H9 (cell line): ENCODE data around the gene CHDH. TPM values are rescaled to one million over a fixed set of nuclear protein-coding genes. Genes with fewer than 3 reads are reported as not detected.

Experiments
- DNase-seq: peaks from one replicate; pipeline ENCODE4 v3.0.0-alpha.2; 2017
- H2AFZ ChIP-seq: one replicate; pipeline ENCODE4 v1.6.1; 2013; ENCODE audit warnings: mild to moderate bottlenecking, low read length, control low read depth, moderate library complexity
- H2AK5ac ChIP-seq: 2 replicates; pipeline ENCODE4 v1.6.1; 2013; ENCODE audit warnings: low read length, control low read depth, mixed read lengths; ENCODE audit not compliant: insufficient read length
- H2BK120ac ChIP-seq: one replicate; pipeline ENCODE4 v1.6.1; 2013; ENCODE audit warnings: low read depth, mild to moderate bottlenecking, low read length, control low read depth, inconsistent platforms; ENCODE audit not compliant: poor library complexity, severe bottlenecking
- H2BK12ac ChIP-seq: 2 replicates; pipeline ENCODE4 v1.6.1; 2013; ENCODE audit warnings: low read length, control low read depth, mixed read lengths, low read depth; ENCODE audit not compliant: insufficient read length
- H2BK15ac ChIP-seq: 2 replicates; pipeline ENCODE4 v1.6.1; 2013; ENCODE audit warnings: low read depth, low read length, control low read depth
- H2BK20ac ChIP-seq: one replicate; pipeline ENCODE4 v1.6.1; 2013; ENCODE audit warnings: low read depth, mild to moderate bottlenecking, low read length, control low read depth, inconsistent platforms; ENCODE audit not compliant: poor library complexity, severe bottlenecking
- H2BK5ac ChIP-seq: 2 replicates; pipeline ENCODE4 v1.6.1; 2013; ENCODE audit warnings: low read length, control low read depth, mixed read lengths; ENCODE audit not compliant: insufficient read length
- H3K14ac ChIP-seq: 2 replicates; pipeline ENCODE4 v1.6.1; 2013; ENCODE audit warnings: low read length, control low read depth; ENCODE audit not compliant: insufficient read depth
- H3K18ac ChIP-seq: 2 replicates; pipeline ENCODE4 v1.6.1; 2013; ENCODE audit warnings: low read depth, mild to moderate bottlenecking, mixed read lengths, low read length, control low read depth; ENCODE audit not compliant: insufficient read length
- H3K23ac ChIP-seq: 2 replicates; pipeline ENCODE4 v1.6.1; 2013; ENCODE audit warnings: low read length, control low read depth, mixed read lengths, low read depth; ENCODE audit not compliant: insufficient read length
- H3K23me2 ChIP-seq: 2 replicates; pipeline ENCODE4 v1.6.1; 2013; ENCODE audit warnings: low read depth, mild to moderate bottlenecking, mixed read lengths, low read length, control low read depth; ENCODE audit not compliant: insufficient read length, poor library complexity, severe bottlenecking
- H3K27ac ChIP-seq: 2 replicates; pipeline ENCODE4 v1.5.1; 2013; ENCODE audit warnings: low read length, control low read depth, mixed read lengths, low read depth; ENCODE audit not compliant: insufficient read length
- H3K27me3 ChIP-seq: 2 replicates; pipeline ENCODE4 v1.6.1; 2013; ENCODE audit warnings: low read length, control low read depth, inconsistent platforms; ENCODE audit not compliant: insufficient read depth
- H3K4ac ChIP-seq: 2 replicates; pipeline ENCODE4 v1.6.1; 2013; ENCODE audit warnings: low read depth, mild to moderate bottlenecking, control low read depth, inconsistent platforms, low read length, moderate library complexity
- H3K4me1 ChIP-seq: 2 replicates; pipeline ENCODE4 v1.6.1; 2013; ENCODE audit warnings: low read length, control low read depth, inconsistent platforms; ENCODE audit not compliant: insufficient read depth
- H3K4me2 ChIP-seq: 2 replicates; pipeline ENCODE4 v1.6.1; 2013; ENCODE audit warnings: low read length, control low read depth, mixed read lengths; ENCODE audit not compliant: insufficient read length, insufficient read depth
- H3K56ac ChIP-seq: 2 replicates; pipeline ENCODE4 v1.6.1; 2013; ENCODE audit warnings: low read depth, mild to moderate bottlenecking, mixed read lengths, low read length, control low read depth; ENCODE audit not compliant: insufficient read length
- H3K79me1 ChIP-seq: 2 replicates; pipeline ENCODE4 v1.6.1; 2013; ENCODE audit warnings: low read depth, mild to moderate bottlenecking, moderate library complexity, low read length, control low read depth, inconsistent platforms; ENCODE audit not compliant: insufficient read depth, poor library complexity, severe bottlenecking
- H3K79me2 ChIP-seq: 2 replicates; pipeline ENCODE4 v1.6.1; 2013; ENCODE audit warnings: low read length, control low read depth, inconsistent platforms; ENCODE audit not compliant: insufficient read depth
- H3K9ac ChIP-seq: 2 replicates; pipeline ENCODE4 v1.6.1; 2013; ENCODE audit warnings: low read length, control low read depth, mixed read lengths; ENCODE audit not compliant: insufficient read length; ENCODE audit errors: extremely low read depth
- H3K9me3 ChIP-seq: one replicate; pipeline ENCODE4 v1.6.1; 2013; ENCODE audit warnings: low read depth, low read length, inconsistent platforms; ENCODE audit not compliant: control insufficient read depth
- H3T11ph ChIP-seq: one replicate; pipeline ENCODE4 v1.6.1; 2013; ENCODE audit warnings: mild to moderate bottlenecking, low read length, control low read depth, inconsistent platforms
- H4K20me1 ChIP-seq: one replicate; pipeline ENCODE4 v1.6.1; 2013; ENCODE audit not compliant: control insufficient read depth, insufficient read length, insufficient read depth
- H4K5ac ChIP-seq: 2 replicates; pipeline ENCODE4 v1.6.1; 2013; ENCODE audit warnings: low read depth, mild to moderate bottlenecking, mixed read lengths, low read length, control low read depth; ENCODE audit not compliant: insufficient read length
- H4K8ac ChIP-seq: replicated peaks from 2 replicates; pipeline ENCODE4 v1.6.1; 2013; ENCODE audit warnings: low read length, control low read depth, mixed read lengths, low read depth; ENCODE audit not compliant: insufficient read length
- H4K91ac ChIP-seq: 2 replicates; pipeline ENCODE4 v1.6.1; 2013; ENCODE audit warnings: low read depth, mild to moderate bottlenecking, moderate library complexity, mixed read lengths, low read length, control low read depth; ENCODE audit not compliant: insufficient read length
- H3K27ac Mint-ChIP-seq, 3 experiments: 2 replicates in 2 of 3; 3 replicates in 1 of 3; pipeline ENCODE4 v1.8.0; 2020 to 2021; ENCODE audit warnings: mixed read lengths in 3 of 3, mild to moderate bottlenecking in 1 of 3, moderate library complexity in 1 of 3
- H3K27me3 Mint-ChIP-seq: 2 replicates; pipeline ENCODE4 v1.8.0; 2021; ENCODE audit warnings: low read depth, mild to moderate bottlenecking, moderate library complexity, mixed read lengths
- H3K36me3 Mint-ChIP-seq, 3 experiments: 2 replicates in 2 of 3; 3 replicates in 1 of 3; pipeline ENCODE4 v1.8.0; 2020 to 2021; ENCODE audit warnings: low read depth in 3 of 3, mixed read lengths in 3 of 3; ENCODE audit not compliant: insufficient read depth in 1 of 3
- H3K4me1 Mint-ChIP-seq, 2 experiments: 2 replicates each; pipeline ENCODE4 v1.8.0; 2020; ENCODE audit warnings: mixed read lengths in 2 of 2
- H3K4me3 Mint-ChIP-seq, 2 experiments: 2 replicates in 1 of 2; 3 replicates in 1 of 2; pipeline ENCODE4 v1.8.0; 2020 to 2021; ENCODE audit warnings: mild to moderate bottlenecking in 2 of 2, mixed read lengths in 2 of 2, moderate library complexity in 1 of 2
- H3K9me3 Mint-ChIP-seq, 2 experiments: 2 replicates in 1 of 2; 3 replicates in 1 of 2; pipeline ENCODE4 v1.8.0; 2020; ENCODE audit warnings: mild to moderate bottlenecking in 2 of 2, mixed read lengths in 2 of 2, moderate library complexity in 1 of 2
- WGBS: extraction: QIAGEN DNeasy Blood & Tissue Kit; methylation state at CpG from one replicate; pipeline ENCODE4 v1.1.7; 2013; ENCODE audit warnings: missing lambda C conversion rate, low lambda C conversion rate, mixed read lengths; ENCODE audit not compliant: insufficient read length; ENCODE audit errors: extremely low coverage; 5-methylcytosine and 5-hydroxymethylcytosine counted together
- total RNA-seq: library from RNA; stranded (reverse); gene quantifications from 2 replicates; pipeline ENCODE4 v1.2.1, GENCODE V29; 2021
- TF ChIP-seq, protein P1 (sequence below): fragments of 200-600 bp; sonication (generic); conservative IDR thresholded peaks from 3 replicates; pipeline ENCODE4 v1.8.0; 2021; ENCODE audit warnings: antibody characterized with exemption, mild to moderate bottlenecking

Gene CHDH
- total RNA-seq, 1 experiment from 2014 or later = 11.0 TPM

DNA sequence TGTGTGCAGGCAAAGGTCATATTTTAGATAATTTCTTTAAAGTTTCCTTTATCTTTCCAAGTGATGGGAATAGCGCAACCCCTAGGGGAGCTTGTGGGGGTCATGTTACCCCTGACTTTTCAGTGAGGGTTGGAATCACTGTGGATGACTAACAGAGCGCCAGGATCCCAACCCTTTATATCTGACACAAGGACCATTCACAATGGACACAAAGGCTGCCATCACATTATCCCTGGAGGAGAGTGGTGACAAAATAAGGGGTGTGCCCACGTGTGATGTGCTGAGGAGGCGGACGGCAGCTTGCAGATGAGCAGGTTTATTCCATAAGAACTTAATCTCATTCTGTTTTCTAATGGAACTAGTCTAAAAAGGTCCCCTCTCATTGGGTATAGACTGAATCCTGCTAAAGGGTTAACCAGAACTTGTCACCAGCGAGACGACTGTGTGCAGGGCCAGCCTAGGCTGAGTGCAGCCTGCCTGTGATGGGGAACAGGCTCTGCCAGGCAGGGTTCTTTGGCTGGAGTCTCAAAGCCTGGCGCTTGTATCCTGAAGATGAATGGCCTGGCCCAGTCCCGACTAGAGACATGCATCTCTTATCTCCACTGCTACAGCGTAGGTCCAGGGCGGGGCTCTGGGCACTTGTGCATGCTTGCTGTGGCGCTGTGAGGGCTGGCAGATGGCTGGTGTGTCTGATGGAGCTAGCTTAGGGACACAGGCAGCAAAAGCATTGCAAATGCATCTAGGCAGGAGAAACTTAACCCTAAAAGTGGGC lies 50.2 kb downstream of the CHDH start:
- Histone ChIP-seq H4K5ac (no peak overlapping the region), H3K9me3 (no peaks in the 10 kb centered on the region), H3K4ac (no peak overlapping the region), H3K9ac (no peak overlapping the region), H3K79me2 (no peaks in the 10 kb centered on the region), H3K79me1 (no peaks in the 10 kb centered on the region), H3K23me2 (no peaks in the 10 kb centered on the region), H3K27me3 (no peaks in the 10 kb centered on the region), H2AFZ (no peak overlapping the region), H2BK20ac (no peak overlapping the region), H3K23ac (no peak overlapping the region), H2BK5ac (no peak overlapping the region), H3K27ac (no peak overlapping the region), H3K18ac (no peak overlapping the region), H2BK15ac (no peak overlapping the region), H4K91ac (no peak overlapping the region), H3K4me1 (no peaks in the 10 kb centered on the region), H2BK12ac (no peak overlapping the region), H2AK5ac (no peak overlapping the region), H4K8ac (no peak overlapping the region), H3K56ac (no peak overlapping the region), H4K20me1 (no peaks in the 10 kb centered on the region), H3K4me2 (no peak overlapping the region), H2BK120ac (no peak overlapping the region), H3T11ph (no peak overlapping the region), H3K14ac (no peak overlapping the region)
- H3K27me3 Mint-ChIP-seq = no peaks in the 10 kb centered on the region; the same call in 1 of the 2 replicates
- peaks cover 10 to 12% of the 10 kb centered on the region in 2 experiments for H3K4me1 Mint-ChIP-seq
- H3K36me3 Mint-ChIP-seq = no peaks in the 10 kb centered on the region
- TF ChIP-seq, protein P1, sequence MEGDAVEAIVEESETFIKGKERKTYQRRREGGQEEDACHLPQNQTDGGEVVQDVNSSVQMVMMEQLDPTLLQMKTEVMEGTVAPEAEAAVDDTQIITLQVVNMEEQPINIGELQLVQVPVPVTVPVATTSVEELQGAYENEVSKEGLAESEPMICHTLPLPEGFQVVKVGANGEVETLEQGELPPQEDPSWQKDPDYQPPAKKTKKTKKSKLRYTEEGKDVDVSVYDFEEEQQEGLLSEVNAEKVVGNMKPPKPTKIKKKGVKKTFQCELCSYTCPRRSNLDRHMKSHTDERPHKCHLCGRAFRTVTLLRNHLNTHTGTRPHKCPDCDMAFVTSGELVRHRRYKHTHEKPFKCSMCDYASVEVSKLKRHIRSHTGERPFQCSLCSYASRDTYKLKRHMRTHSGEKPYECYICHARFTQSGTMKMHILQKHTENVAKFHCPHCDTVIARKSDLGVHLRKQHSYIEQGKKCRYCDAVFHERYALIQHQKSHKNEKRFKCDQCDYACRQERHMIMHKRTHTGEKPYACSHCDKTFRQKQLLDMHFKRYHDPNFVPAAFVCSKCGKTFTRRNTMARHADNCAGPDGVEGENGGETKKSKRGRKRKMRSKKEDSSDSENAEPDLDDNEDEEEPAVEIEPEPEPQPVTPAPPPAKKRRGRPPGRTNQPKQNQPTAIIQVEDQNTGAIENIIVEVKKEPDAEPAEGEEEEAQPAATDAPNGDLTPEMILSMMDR = no peak
- no peak for DNase-seq
- H3K27ac Mint-ChIP-seq = no peak overlapping the region
- H3K4me3 Mint-ChIP-seq = no peak overlapping the region
- no CpG with 5 or more reads among the region's 12 CpGs for WGBS
- H3K9me3 Mint-ChIP-seq = no peaks in the 10 kb centered on the region
